GM12865 (cell line): ENCODE measurements around the gene SNRPA1.

ENCODE experiments used
- DNase-seq: peaks from one replicate; pipeline ENCODE4 v3.0.0; 2010; ENCODE audit warnings: low read depth
- H3K4me3 ChIP-seq: 2 replicates; pipeline ENCODE4 v1.5.1; 2011; ENCODE audit warnings: mild to moderate bottlenecking, low read depth, low read length, control low read depth
- TF ChIP-seq, protein P1 (sequence below): IDR thresholded peaks from 2 replicates; pipeline ENCODE4 v1.5.1; 2011; ENCODE audit warnings: low read length, control low read depth, low read depth, inconsistent platforms; ENCODE audit not compliant: insufficient read depth; ENCODE audit errors: missing control alignments

SNRPA1 gene

DNA sequence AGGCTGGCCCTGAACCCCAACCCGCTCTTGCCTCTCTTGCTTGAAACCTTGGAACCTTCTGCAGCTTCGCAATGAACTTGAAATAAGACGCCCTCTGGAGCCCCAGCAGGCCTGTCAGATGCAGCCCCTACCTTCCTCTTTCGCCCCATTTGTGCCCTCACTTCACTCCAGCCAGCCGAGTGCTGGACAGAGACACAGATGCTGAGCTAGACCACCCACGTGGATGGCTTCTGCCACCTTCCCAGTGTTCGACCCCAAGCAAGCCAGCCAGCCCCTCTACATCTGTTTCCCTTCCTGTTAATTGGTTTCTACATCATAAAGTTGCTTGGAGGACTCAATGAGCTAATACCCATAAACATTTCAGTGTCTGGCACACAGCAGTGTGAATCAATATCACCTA lies 23.8 kb upstream of the SNRPA1 start:
- no peak for DNase-seq
- TF ChIP-seq, protein P1, sequence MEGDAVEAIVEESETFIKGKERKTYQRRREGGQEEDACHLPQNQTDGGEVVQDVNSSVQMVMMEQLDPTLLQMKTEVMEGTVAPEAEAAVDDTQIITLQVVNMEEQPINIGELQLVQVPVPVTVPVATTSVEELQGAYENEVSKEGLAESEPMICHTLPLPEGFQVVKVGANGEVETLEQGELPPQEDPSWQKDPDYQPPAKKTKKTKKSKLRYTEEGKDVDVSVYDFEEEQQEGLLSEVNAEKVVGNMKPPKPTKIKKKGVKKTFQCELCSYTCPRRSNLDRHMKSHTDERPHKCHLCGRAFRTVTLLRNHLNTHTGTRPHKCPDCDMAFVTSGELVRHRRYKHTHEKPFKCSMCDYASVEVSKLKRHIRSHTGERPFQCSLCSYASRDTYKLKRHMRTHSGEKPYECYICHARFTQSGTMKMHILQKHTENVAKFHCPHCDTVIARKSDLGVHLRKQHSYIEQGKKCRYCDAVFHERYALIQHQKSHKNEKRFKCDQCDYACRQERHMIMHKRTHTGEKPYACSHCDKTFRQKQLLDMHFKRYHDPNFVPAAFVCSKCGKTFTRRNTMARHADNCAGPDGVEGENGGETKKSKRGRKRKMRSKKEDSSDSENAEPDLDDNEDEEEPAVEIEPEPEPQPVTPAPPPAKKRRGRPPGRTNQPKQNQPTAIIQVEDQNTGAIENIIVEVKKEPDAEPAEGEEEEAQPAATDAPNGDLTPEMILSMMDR = no peak
- H3K4me3 ChIP-seq = no peak overlapping the region

DNA sequence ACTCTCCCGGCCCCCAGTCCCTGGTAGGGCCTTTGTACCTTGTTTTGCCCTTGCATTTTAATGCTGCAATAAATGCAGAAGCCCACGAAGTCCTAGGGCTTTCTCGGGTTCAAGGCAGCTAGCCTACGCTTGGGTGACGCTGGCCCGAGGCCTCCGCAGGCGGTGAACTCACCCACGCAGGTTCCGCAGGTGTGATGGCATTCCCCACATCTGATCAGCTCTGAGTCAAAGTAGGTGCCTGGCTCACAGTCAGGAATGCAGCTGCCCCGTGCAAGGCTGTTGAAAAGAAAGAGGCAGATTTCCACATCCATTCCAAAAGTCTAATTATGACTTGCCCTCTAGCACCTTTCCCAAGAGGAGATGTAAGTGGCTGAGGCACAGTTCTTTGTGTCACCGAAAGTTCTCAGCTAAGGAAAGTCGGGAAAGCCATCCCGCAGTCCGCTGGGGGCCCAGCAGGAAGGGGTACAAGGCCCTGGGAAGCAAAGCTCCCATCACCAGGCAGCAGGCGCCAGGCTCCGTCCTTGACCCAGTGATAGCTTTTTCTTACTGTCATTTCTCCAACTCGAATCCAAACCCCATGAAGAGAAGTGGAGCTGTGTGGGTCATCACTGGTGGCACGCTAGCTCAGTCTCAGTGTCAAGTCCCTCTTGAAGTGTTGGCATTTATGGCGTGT lies 23.2 kb upstream of the SNRPA1 start:
- H3K4me3 ChIP-seq = no peak overlapping the region
- TF ChIP-seq, protein P1 = no peak
- no peak for DNase-seq

DNA sequence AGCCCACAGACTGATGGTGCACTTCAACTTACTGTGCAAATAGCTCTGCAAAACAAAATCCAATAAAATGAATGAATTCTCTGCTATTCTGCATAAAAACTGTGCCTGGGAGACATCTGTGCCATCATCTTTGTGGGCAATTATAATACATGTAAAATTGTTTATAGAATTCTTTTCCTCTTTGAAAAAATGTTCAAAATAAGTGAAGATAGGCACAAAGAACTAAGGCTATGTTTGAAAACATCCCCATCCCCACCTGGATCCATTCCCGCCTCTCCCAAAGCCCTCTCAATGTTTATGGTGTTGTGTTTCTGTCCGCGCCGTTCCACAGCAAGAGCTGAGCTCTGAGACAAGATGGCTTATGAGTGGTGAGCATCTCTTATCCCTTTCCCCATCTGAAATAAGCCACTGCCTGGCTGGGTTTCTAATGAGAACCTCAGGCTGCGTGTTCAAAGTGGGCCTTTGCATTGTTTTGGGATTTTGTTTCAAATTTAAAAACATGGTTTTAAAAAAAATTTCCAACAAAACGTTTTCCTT lies 22.4 kb upstream of the SNRPA1 start:
- DNase-seq = no peak
- no peak overlapping the region for H3K4me3 ChIP-seq

DNA sequence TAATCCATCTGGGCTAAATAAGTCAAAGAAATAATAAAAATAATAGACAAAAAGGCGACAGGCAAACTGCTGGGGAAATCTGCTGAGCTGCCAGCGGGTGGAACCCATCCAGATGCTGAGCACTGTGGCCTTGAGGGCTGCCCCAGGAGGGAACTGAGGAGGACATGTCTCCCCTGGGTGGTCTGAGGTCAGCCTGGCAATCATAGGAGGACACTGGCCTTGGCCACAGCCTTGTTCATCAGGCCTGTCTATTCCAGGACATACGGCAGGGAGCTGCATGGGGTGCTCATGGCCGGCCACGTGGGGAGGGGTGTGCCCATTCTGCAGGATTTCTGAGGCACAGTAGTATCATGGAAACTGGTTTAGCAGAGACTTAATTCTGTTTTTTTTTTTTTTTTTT lies 21.5 kb upstream of the SNRPA1 start:
- TF ChIP-seq, protein P1 = no peak
- no peak for DNase-seq
- no peak overlapping the region for H3K4me3 ChIP-seq

More for the DNA sequence above, 22.4 kb upstream of the SNRPA1 start:
- TF ChIP-seq, protein P1 = no peak

DNA sequence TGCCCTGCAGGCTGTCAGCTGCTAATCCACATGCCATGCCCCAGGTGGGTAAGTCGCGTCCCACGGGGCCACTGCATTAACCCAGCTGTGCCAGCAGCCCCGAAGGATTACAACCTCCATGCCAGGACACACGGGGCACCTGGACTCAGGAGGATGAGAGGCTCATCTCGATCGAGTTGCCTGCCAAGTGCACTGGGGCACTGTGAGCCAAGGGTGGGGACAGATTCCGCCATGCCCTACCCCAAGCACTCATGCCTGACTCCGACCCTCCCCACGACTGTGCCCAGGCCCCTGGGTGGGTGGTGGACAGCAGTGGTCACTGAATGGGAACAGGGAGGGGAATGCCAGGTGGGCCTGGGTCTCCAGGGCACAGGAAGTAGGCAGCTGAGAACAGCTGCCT lies 20.7 kb upstream of the SNRPA1 start:
- no peak for DNase-seq
- H3K4me3 ChIP-seq = no peak overlapping the region
- TF ChIP-seq, protein P1 = no peak

DNA sequence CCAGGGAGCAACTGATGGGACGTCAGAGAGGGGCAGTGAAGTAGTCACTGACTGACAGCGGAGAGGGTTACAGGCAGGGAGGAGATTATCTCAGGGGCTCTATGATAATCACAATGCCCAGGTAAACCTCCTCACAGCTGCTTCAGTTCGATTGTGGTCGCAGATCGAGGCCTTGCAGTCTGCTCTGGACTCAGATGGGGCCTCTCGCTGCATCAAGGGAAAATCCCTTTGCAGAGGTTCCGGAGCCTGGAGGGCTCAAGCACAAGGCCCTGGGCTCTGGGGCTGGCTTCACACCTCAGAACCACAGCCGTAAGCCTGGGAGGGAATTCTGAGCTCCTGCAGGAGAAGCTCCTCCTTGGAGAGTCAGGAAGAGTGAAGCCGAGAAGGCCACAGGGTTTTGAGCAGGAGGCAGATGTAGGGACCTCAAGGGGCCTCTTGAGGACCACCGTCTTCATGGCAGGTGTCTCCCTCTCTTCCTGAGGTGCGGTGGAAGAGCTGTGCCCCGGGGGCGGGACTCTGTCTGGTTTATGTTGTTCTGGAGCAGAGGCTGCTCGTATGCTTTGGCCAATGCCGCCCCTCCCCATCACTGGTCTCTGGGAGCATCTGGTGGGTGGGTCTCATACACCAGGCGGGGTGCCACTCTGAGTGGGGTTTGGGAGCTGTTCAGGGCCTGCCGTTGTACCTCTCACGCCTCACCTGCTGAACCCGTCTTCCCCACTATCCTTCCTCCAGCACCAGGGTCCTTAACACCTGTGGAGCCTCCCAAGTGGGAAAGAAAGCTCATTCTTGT lies 19.5 kb upstream of the SNRPA1 start:
- H3K4me3 ChIP-seq = no peak overlapping the region
- no peak for DNase-seq
- TF ChIP-seq, protein P1 = no peak
